Superior temporal gyrus (tissue), 1 donor: ENCODE measurements around the gene FAHD2A.
"Not testable (repeated sequence)": the region's sequence is repeated elsewhere in the genome, so short reads cannot be mapped to it uniquely, and the experiment has no call there.

Experiments
- DNase-seq: peaks from one replicate; pipeline ENCODE4 v3.0.0-alpha.2; 2016; ENCODE audit errors: extremely low spot score

Gene FAHD2A, protein sequence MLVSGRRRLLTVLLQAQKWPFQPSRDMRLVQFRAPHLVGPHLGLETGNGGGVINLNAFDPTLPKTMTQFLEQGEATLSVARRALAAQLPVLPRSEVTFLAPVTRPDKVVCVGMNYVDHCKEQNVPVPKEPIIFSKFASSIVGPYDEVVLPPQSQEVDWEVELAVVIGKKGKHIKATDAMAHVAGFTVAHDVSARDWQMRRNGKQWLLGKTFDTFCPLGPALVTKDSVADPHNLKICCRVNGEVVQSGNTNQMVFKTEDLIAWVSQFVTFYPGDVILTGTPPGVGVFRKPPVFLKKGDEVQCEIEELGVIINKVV

DNA sequence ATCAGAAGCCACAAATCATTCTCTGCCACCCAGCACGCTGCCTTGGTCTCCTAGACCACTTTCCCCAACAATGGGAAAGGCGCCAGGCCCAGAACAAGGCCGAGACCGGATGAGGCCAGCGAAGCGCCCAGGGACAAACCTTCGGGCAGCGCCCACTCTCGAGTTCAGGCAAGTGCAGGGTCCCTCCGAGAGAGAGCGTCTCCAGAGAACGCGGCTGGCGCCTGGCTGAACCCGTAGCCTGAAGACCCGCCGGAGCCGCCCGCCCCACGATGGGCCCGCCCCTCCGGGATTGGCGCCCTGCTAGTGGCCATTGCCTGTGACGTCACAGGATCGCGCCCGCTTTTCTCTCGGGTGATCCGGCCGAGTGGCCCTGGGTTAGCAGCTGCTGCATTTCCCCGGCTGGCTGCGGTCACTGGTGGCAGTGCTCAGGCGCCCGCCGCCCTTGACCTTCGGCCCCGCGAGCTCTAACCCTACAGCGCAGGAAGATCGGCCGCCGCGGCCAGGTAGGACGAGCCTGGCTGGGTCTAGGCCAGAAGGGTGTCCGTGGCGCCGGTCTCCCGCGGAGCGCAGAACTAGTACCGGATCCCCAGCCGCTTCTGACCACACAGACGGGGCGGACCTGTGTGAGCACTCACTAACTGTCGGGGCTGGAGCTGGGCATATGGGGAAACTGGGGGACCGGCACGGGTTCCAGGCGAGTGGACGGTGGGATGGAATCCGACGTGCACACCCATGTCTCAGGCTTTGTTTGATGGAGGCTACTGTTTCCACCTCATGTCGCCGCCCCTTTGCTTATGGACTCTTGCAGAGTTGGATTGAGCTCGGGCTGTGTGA lies at the start of gene FAHD2A:
TSS of gene FAHD2A (plus strand) at position 339 of the 834 bp plus-strand sequence. CDS start 2,851 bp downstream, outside the sequence.
- peak; percentile 96 for DNase-seq

DNA sequence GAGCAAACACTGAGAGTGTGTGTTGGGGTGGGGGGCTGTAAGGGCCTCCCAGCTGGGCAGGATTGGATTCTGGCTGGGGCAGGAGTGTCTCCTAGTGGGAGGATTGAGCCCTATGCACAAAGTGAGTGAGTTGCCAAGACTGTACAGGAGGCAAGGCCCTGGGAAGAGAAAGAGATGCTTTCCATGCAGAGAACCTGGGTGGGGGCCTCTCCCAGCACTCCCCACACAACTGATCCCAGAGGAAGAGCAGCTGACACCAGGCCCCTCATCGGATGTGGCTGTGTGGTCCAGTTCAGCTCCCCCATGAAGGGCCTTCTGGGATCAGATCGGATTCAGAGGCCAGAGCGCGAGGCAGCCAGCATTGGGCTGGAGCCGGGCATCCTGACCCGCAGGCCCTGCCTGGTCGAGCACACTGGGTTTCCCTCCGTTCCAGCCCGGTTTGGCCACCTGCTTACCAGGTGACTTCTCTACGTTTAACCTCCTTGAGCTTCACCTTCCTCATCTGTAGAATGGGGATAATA lies 49.4 kb upstream of the FAHD2A start:
- no peak for DNase-seq

DNA sequence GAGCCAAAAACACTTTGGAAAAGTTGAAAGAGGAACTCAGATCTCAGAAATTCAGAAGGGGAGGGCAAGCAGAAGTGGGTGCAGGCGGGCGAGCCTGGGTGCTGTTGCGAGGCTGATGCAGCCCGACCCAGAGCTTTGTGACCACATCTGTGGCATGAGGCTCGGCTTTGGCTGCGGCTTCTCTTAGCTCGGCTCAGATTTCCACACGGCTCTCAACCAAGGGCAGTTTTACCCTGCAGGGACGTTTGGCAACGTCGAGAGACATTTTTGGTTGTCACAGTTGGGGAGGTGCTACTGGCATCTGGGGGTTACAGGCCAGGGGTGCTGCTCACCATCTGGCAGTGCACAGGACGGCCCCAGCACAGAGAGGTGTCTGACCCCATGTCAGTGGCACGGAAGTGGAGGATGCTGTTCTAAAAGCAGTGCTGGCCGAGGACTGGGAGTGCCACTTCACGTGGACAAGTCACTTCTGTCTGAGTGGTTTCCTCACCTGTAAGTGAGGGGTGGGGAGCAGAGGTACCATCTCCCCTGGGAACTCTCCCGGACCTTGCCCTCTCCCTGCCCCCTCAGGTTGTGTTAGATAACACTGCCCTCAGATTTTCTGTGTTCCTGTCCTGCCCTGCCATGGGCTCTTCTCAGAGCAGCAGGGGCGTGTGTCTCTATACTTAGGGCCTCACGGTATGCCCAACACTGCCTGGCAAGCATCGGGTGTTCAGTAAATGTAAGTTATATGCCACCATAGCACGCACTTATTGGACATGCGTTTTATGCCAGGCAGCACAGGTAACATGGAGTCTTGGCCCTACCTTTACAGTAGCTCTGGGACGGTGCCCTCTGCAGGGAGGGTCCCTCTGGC lies 48.7 kb upstream of the FAHD2A start:
- no peak for DNase-seq

DNA sequence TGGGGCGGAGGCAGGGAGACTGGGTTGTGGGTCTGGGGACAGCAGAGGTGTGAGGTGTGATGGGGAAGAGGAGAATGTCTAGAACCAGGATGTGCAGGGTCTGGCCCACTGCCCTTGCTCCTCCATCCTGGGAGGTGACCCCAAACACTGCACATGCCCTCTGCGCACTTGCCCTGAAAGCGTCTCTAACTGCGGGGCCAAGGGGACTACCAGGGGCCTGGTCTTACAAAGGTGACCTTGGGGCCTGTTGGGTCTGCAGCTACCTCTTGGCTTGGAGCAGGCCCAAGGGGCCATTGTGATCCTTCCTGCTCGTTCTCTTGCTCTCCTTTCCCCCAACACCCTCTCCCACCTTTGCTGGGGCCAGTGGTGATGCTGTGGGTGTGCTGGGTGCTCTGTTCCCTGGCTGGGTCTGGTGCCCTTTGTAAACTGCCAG lies 48.0 kb upstream of the FAHD2A start:
- no peak for DNase-seq

DNA sequence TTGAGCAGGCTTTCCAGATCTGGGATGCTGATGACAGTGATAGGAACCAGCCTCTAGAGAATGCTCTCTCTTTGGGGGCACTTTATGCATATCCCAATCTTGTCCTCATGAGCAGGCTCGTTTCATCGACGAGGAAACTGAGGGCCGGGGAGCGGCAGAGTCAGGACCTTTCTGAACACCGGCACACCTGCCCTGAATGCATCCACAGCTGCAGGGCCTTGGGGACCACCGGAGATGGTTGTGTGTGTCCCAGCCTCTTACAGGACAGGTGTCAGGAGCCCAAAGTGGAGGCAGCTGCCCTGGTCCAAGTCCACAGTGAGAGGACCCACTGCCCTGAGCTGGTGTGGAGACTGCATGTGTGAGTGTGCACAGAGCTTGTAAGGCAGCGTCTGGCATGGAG lies 47.6 kb upstream of the FAHD2A start:
- DNase-seq = no peak

DNA sequence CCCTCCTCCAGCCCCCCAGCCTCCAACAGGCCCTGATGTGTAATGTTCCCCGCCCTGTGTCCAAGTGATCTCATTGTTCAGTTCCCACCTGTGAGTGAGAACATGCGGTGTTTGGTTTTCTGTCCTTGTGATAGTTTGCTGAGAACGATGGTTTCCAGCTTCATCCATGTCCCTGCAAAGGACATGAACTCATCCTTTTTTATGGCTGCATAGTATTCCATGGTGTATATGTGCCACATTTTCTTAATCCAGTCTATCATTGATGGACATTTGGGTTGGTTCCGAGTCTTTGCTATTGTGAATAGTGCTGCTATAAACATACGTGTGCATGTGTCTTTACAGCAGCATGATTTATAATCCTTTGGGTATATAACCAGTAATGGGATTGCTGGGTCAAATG lies 47.0 kb upstream of the FAHD2A start:
- not testable (repeated sequence) for DNase-seq

DNA sequence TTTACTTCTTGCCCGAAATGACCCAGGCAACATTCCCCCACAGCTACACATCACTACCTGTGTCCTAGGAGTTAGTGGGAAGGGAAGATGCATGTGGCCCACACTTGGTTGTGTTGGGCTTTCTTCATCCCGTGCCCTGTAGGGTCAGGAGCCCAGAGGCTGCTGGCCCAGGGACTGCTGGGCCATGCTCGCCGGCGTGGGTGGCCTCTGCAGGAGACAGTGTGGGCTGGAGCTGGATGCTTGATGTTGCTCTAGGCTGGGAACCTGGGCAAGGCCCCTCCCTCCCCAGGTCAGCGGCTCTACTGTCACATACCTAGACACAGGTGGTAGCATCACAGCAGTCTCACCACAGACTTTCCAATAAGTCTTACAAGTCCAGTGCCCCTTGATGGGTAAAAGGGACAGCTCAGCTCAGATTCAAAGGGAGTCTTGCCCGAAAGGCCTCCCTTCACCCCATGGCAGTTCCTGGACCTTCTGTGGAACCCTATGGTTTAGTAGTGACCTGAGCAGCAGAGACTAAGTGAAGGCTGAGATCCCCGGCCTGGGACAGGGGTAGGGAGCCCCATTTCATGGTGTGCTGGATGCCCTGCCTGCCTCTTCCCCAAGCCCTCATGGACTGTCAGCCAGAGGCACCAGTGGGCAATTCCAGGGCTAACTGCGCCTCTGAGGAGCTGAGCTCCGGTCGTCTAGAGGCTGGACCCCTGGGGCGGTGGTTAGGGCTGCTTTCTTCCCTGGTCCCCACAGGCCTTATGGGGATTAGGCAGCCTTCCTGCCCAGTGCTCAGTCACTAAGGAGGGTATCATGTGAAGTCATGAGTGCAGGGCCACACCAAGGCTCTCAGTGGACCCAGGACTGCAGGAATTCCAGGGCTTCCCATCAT lies 45.4 kb upstream of the FAHD2A start:
- no peak for DNase-seq

DNA sequence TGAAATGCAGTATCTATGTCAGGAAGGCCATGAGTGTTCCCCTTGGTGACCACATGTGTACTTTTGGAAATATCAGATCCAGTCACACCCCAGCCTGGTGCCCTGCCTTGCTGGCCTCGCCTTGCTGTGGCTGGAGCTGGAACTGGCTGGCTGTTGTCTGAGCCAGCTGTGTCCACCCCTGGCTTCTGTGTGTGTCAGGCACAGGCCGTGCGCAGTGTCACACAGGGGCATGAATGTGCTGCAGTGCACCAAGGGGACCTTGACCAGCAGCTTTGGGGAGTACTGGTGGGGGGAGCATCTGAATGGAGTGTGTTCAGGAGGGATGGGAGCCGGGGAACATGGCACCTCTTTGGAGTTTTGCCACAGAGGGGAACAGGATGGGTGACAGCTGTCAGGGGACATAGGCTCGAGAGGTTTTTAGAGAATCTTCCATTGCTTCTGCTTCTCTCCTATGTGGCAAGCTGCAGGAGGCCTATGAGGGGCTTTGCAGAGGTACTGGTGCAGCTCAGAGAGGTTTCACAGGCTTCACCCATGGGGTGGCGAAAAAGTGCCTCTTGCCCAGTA lies 44.7 kb upstream of the FAHD2A start:
- no peak for DNase-seq

DNA sequence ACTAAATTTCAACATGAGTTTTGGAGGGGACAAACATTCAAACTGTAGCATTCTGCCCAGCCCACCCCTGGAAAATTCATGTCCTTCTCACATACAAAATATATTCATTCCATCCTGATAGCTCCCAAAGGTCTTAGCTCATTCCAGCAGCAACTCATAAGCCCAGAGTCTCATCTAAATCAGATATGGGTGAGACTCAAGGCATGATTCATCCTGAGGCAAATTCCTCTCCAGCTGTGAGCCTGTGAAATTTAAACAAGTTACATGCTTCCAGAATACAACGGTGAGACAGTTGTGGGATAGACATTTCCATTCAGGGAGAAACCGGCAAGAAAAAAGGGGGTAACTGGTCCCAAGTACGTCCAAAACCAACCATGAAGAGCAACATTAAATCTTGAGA lies 43.5 kb upstream of the FAHD2A start:
- no peak for DNase-seq

DNA sequence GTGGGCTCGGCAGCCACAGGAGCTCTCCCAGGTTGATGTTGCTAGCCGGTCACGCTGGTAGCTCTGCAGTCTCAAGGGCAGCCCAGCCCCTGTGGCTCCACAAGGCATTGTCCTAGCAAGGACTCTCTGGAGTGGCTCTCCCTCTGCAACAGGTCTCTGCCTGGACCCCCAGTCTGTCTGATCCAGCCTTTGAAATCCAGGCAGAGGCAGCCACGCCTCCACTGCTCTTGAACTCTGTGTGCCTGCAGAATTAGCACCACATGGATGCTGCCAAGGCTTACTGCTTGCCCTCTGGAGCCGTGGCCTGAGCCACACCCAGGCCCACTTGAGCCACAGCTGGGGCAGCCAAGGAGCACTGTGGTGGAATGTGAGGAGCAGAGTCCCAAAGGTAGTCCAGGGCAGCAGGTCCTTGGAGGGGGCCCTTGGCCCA lies 43.0 kb upstream of the FAHD2A start:
- DNase-seq = no peak

DNA sequence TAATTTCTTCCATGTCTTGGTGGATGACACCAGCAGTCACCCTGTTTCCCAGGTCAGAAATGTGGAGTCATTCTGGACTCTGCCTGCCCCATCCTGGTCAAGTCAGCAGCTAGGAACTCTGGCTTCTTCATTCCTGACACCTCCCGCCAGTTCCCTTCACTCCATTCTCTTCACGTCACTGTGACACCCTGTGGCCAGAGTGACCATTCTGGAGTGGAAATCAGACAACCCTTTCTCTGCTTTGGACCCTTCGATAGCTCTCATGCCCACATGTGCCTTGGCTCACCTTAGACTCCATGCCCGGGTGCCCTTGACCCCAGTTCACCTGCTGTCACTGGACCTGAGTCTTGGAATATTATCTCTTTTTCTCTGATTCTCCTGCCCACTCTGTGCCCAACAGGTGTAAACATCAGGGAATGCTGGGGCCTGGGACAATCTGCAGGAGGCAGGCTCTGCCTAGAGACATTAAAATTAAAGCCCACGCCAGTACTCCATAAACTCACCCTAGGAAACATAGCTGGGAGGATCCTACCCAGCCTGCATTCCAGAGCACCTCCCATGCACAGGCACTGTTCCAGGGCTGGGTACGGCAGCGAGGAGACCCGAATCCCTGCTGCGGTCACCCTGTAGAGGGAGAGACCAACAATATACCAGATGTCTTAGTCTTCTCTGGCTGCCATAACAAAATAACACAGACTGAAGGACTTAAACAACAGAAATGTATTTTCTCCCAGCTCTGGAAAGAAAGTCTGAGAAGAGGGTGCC lies 41.1 kb upstream of the FAHD2A start:
- DNase-seq = no peak

DNA sequence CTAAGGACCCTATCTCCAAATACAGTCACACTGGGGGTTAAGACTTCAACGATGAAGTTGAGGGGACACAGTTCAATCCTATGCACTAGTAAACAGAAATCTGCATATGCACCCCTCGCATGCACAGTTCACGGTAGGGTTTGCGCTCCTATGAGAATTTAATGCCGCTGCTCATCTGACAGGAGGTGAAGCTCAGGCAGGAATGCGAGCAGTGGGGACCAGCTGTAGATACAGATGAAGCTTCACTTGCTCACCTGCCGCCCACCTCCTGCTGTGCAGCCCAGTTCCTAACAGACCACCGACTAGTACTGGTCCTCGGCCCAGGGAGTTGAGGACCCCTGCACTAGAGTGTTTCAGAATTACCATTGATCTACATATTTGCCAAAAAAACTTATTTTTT lies 40.0 kb upstream of the FAHD2A start:
- DNase-seq = no peak

DNA sequence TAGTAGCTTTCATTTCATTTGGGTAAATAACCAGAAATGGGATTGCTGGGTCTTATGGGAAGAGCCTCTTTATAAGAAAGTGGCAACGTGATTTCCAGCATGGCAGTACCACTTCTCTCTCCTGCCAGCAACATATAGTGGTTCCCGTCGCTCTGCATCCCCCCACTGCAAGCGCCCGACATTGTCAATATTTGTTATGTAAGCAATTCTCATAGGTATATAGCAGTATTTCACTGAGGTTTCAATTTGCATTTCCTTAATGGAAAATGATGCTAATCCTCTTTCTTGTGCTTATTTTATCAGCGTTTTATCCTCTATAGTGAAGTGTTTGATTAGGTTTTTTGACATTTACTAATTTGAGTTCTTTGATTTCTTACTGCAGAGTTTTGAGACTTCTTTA lies 36.0 kb upstream of the FAHD2A start:
- no peak for DNase-seq

DNA sequence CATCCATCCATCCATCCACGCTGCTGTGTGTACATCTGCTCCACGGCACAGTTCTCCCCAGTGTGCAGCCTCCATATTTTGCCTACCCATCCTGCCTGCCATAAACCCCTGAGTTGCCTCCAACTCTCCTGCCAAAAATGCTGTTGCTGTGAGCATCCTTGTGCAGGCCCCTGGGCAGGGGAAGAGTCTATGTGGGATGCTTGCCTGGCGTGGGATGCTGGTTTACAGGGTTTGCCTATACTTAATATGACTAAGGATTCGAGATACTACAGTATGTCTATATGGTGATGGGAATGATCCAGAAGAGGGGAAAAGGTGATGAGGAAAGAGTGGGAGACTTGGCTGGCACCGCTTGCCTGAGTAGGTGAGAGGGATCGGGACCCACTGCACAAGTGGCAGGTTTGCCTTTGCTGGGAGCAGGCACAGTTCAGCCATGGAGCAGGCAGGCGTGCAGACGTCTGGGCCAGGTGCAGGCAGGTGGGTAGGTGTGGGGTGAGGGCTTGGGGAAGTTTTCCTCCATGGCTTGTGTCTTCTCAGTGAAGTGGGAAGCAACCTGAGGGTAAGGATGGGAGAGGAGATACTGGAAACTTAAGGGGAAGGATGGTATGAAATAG lies 30.2 kb upstream of the FAHD2A start:
- no peak for DNase-seq

DNA sequence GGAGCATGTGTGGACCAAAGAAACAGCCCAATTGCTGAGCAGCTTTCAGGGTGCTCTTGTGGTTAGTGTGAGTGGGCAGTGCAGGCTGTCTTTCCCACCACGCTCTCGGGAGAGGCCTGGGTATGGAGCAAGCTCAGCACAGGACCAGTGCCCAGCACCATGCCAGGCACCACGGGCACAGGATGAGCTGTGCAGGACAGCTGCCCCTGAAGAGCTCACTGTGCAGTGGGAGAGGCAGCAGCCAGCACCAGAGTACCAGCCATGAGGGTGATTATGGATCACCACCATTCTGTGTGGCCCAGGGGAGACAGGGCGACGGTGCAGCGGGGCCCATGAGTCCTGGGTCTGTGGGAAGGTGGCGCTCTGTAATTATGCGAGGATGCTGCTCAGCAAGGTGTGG lies 29.7 kb upstream of the FAHD2A start:
- DNase-seq = no peak

DNA sequence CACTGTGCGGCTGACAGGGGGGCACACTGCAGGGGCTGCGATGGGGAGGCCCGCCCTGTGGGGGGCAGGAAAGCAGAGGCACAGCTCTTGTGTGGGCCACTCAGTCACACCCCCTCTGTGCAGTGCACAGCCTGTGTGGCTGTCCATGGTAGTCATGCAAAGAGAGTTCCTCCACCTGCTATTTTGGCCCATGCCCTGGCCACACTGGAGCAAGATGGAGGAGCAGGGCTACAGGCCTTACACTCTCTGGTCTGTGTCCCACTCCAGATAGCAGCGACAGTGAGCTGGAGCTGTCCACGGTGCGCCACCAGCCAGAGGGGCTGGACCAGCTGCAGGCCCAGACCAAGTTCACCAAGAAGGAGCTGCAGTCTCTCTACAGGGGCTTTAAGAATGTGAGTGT lies 28.5 kb upstream of the FAHD2A start:
- DNase-seq = no peak

DNA sequence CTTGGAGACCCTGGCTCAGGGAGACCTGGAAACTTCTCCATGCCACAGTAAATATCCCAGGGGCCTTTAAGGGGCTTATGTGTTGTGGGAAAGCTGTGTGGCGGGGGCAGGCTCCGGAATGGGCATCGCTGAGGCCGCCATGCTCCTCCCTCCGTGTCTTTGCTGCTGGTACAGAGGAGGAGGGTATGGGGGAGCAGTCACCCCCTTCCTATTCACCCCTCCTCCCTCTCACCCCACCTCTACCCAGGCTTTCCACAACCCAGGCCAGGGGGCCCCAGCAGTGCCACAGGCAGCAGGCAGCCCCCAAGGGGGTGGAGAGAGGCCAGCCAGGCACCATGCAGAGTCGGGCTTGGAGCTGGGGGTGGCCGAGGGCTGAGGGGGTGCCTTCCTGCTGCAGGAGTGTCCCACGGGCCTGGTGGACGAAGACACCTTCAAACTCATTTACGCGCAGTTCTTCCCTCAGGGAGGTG lies 28.0 kb upstream of the FAHD2A start:
- no peak for DNase-seq

DNA sequence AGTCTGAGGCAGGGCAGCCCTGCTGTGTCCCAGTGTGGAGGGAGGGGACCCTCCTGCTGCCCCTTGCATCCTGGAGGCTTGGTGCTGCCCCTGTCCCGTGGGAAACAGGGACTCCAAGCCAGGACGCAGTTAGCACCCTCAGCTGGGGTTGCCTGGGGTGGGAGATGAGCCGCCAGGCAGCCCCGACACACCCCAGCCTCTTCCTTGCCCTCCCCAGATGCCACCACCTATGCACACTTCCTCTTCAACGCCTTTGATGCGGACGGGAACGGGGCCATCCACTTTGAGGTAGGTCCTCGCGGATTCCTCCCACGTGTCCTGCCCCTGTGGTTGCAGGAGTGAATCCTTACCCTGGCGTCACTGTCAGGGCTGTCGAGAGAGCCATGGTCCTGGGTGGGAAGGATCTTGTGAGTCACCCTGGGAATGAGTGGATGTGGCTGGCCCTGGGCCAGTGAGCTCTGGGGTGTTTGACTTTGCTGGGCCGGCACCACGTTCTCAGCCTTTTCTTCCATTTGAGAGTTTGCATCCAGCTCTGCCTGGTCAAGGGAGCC lies 27.5 kb upstream of the FAHD2A start:
- DNase-seq = no peak
